Astrocyte of the cerebellum (primary cell): ENCODE data around the gene NR1D2.

Source experiments
- DNase-seq: peaks from one replicate; pipeline ENCODE4 v3.0.0-alpha.2; 2011; ENCODE audit warnings: low read depth
- H3K4me3 ChIP-seq: 2 replicates; pipeline ENCODE4 v1.5.1; 2011; ENCODE audit warnings: mild to moderate bottlenecking, low read depth, low read length, moderate library complexity
- in situ Hi-C: cut with HindIII; loops from 2 replicates; pipeline ENCODE4 v1.10.0; 2017; ENCODE audit warnings: low sequenced_read_pairs
- TF ChIP-seq, protein P1 (sequence below): IDR thresholded peaks from 2 replicates; pipeline ENCODE4 v1.5.1; 2012; ENCODE audit warnings: low read length, low read depth, moderate library complexity, mild to moderate bottlenecking; ENCODE audit errors: missing control alignments

The NR1D2 gene

DNA sequence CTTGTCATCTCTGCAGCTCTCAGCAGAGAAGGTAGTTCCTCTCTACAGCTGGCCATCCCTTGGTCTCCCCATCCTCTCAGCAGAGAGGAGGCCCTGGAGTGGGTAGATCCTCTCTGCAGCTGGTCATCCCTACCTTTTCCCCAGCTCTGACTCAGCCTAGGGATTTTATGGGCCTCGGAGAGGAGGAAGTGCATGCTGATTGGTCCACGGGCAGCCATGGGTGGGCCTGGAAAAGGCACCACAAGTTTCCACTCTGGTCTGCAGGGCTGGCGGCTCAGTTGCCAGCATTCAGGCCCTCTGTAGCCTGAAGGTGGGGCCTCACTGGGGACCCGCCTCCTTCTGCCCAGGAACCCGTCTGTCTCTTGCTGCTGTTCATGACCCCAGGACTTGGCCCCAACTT, 36.9 kb downstream of the NR1D2 start:
- no peak overlapping the region for H3K4me3 ChIP-seq
- no peak for DNase-seq
- TF ChIP-seq, protein P1, sequence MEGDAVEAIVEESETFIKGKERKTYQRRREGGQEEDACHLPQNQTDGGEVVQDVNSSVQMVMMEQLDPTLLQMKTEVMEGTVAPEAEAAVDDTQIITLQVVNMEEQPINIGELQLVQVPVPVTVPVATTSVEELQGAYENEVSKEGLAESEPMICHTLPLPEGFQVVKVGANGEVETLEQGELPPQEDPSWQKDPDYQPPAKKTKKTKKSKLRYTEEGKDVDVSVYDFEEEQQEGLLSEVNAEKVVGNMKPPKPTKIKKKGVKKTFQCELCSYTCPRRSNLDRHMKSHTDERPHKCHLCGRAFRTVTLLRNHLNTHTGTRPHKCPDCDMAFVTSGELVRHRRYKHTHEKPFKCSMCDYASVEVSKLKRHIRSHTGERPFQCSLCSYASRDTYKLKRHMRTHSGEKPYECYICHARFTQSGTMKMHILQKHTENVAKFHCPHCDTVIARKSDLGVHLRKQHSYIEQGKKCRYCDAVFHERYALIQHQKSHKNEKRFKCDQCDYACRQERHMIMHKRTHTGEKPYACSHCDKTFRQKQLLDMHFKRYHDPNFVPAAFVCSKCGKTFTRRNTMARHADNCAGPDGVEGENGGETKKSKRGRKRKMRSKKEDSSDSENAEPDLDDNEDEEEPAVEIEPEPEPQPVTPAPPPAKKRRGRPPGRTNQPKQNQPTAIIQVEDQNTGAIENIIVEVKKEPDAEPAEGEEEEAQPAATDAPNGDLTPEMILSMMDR = no peak
- in situ Hi-C loops = no loop called here

DNA sequence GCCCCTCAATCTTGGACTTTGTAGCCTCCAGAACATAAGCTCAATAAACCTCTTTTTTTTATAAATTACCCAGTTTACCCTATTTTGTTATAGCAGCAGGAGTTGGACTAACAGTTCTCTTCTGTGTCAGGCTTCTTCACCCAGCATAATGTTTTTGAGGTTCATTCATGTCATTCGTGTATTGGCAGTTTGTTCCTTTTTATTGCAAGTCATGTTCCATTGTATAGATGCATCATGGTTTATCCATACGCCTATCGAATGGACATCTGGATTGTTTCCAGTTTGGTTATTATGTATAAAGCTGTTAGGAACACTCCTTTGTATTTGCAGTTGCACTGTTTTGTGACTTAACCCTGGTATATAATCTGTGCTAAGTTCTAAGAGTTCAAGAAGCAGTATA, 39.8 kb downstream of the NR1D2 start:
- DNase-seq = no peak
- in situ Hi-C loops = no loop called here
- H3K4me3 ChIP-seq = no peak overlapping the region
- TF ChIP-seq, protein P1 = no peak

DNA sequence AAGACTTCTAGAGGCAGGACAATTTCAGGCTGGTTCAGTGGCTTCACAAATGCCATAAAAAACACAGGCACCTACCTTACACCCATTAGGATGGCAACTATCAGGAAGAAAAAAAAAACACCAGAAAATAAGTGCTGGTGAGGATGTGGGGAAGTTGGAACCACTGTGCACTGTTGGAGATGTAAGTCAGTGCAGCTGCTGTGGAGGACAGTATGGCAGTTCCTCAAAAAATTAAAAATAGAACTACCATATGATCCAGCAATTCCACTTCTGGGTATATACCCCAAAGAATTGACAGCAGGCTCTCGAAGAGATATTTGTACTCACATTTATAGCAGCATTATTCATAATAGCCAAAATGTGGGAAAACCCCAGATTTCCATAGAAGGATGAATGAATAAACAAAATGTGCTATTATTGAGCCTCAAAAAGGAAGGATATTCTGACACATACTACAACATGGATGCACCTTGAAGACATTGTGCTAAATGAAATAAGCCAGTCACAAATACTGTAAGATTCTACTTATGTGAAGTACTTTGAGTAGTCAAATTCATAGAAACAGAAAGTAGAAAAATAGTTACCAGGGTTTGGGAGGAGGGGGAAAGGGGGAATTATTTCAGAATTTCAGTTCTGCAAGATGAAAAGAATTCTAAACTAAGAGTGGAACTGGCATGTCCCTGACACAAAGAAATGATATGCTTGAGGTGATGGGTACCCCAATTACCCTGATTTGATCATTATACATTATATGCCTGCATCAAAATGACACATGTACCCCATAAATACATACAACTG, 40.9 kb downstream of the NR1D2 start:
- in situ Hi-C loops = no loop called here
- H3K4me3 ChIP-seq = no peak overlapping the region
- no peak for DNase-seq
- TF ChIP-seq, protein P1 = no peak

DNA sequence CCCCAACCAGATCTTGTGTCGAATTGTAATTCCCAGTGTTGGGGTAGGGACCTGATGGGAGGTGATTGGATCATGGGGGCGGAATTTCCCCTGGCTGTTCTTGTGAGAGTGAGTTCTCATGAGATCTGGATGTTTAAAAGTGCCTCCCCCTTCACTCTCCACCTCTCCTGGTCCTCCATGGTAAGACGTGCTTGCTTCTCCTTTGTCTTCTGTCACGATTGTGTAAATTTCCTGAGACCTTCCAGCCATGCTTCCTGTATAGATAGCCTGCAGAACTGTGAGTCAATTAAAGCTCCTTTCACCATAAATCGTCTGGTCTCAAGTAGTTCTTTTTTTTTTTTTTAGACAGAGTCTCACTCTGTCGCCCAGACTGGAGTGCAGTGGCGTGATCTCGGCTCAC, 42.3 kb downstream of the NR1D2 start:
- in situ Hi-C loops = no loop called here
- no peak for DNase-seq
- TF ChIP-seq, protein P1 = no peak
- no peak overlapping the region for H3K4me3 ChIP-seq

DNA sequence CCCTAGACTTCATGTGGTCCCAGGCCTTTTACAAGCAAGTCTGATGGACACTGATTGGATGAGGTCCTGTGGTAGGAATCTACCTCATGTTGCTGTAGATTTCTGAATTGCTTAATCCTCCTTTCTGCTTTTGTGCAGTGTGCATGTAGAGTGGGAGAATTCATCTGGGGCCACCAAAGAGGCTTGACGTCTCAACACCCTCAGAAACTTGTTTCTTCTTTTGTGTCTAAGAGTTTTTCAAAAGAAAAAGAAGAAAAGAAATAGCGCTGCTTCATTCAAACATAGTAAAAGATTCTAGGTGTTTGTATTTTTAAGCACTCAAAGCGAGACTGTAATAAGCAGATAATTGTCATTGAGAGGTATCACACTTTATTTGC, 46.2 kb downstream of the NR1D2 start:
- DNase-seq = no peak
- in situ Hi-C loops = loop anchor here (10.0 kb wide), 1 partner anchor 244 kb away; no protein-coding TSS in a partner anchor
- TF ChIP-seq, protein P1 = no peak
- H3K4me3 ChIP-seq = no peak overlapping the region

DNA sequence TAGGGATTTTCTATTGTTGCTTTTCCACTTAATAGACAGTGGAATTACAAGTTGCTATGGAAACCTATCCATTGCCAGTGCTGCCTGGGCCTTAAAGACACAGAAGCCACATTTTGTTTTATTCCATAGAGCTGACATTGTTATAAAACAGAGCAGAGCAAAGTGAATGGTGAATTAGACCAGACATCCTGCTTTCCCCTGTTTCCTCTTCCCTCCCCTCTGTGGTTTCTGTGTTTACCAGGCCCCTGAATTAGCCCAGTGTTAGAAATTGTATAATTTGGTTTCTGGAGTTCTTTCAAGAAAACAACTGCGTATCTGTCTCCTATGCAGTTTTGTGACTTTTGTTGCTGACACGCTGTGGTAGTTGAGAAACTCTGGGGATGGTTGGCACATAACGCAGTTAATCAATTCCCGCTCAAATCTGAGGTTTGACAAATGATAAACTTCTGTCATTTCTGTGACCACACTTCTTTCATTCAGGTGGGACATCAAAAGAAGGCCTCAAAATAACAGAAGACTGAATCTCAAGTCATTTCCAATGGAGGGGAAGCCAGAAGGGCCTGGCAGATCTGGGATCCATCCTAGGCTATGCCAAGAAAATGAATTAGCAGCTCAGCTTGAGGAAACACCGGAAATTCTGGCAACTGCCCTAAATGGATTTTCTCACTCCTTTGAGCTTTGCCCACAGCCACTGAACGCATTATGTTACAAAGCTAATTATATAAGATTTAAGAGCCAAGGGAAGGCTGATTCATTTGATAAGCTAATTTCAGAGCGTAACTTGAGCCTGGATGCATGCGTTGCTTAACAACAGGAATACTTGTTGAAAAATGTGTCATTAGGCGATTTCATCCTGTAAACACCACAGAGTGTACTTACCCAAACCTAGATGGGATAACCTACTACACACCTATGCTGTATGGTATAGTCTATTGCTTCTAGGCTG, 46.9 kb downstream of the NR1D2 start:
- in situ Hi-C loops = loop anchor here (10.0 kb wide), 1 partner anchor 243 kb away; no protein-coding TSS in a partner anchor
- H3K4me3 ChIP-seq = no peak overlapping the region
- DNase-seq = peak; percentile 76
- TF ChIP-seq, protein P1 = no peak
